GM19397 (cell line): ENCODE measurements around the gene LY9.
"Not testable (repeated sequence)": the region's sequence is repeated elsewhere in the genome, so short reads cannot be mapped to it uniquely, and the experiment has no call there.

ENCODE experiments used
- ATAC-seq: cut with Tn5 transposase; IDR thresholded peaks from one replicate; pipeline ENCODE4 v1.9.1; 2021; ENCODE audit warnings: mild to moderate bottlenecking, moderate library complexity; ENCODE audit not compliant: unreplicated experiment

The LY9 gene

GRCh38 chr1:160863061-160863773 lies 67.2 kb downstream of the LY9 start:
- ATAC-seq, result no peak

GRCh38 chr1:160863774-160864131 lies 67.8 kb downstream of the LY9 start:
- no peak for ATAC-seq

- ATAC-seq, result no peak
Observed at GRCh38 chr1:160864173-160864572, 68.2 kb downstream of the LY9 start.

- no peak for ATAC-seq
Observed at GRCh38 chr1:160865337-160865736, 69.4 kb downstream of the LY9 start.

- no peak for ATAC-seq
Observed at GRCh38 chr1:160866001-160866694, 70.2 kb downstream of the LY9 start.

- ATAC-seq, result no peak
Observed at GRCh38 chr1:160866695-160867260, 70.8 kb downstream of the LY9 start.

- not testable (repeated sequence) for ATAC-seq
Observed at GRCh38 chr1:160867651-160868050, 71.7 kb downstream of the LY9 start.

- ATAC-seq, result no peak
Observed at GRCh38 chr1:160868141-160868540, 72.2 kb downstream of the LY9 start.

GRCh38 chr1:160874935-160875334 lies 79.0 kb downstream of the LY9 start:
- ATAC-seq, result no peak

GRCh38 chr1:160875591-160875990 lies 79.6 kb downstream of the LY9 start:
- not testable (repeated sequence) for ATAC-seq

GRCh38 chr1:160876311-160876710 lies 80.3 kb downstream of the LY9 start:
- ATAC-seq, result no peak

GRCh38 chr1:160877221-160877620 lies 81.2 kb downstream of the LY9 start:
- ATAC-seq, result no peak
